HG03108 (cell line): Measurements from ENCODE around the gene MFF.
A peak's percentile ranks its signal among the peaks of the same experiment; 100 is the strongest.

Experiments used
- ATAC-seq: cut with Tn5 transposase; IDR thresholded peaks from one replicate; pipeline ENCODE4 v1.9.1; 2021; ENCODE audit warnings: moderate library complexity; ENCODE audit not compliant: unreplicated experiment

The MFF gene

GRCh38 chr2:227324995-227325838 is at the start of gene MFF:
MFF (plus strand) TSS chr2:227325251; CDS start chr2:227330666, 5,415 bp downstream.
- ATAC-seq, result peak; percentile 96

GRCh38 chr2:227280895-227281294 is 44.2 kb upstream of the MFF start:
- ATAC-seq, result no peak

- ATAC-seq, result no peak
Measured at GRCh38 chr2:227285741-227286236, 39.3 kb upstream of the MFF start.

- no peak for ATAC-seq
Measured at GRCh38 chr2:227287771-227288170, 37.3 kb upstream of the MFF start.

GRCh38 chr2:227292314-227292713 is 32.7 kb upstream of the MFF start:
- no peak for ATAC-seq

- ATAC-seq, result no peak
Measured at GRCh38 chr2:227293531-227293930, 31.5 kb upstream of the MFF start.

GRCh38 chr2:227295806-227296205 is 29.2 kb upstream of the MFF start:
- no peak for ATAC-seq

GRCh38 chr2:227296671-227297405 is 28.2 kb upstream of the MFF start:
- no peak for ATAC-seq

- ATAC-seq, result no peak
Measured at GRCh38 chr2:227301523-227301922, 23.5 kb upstream of the MFF start.

GRCh38 chr2:227308784-227309183 is 16.3 kb upstream of the MFF start:
- no peak for ATAC-seq

GRCh38 chr2:227310756-227311110 is 14.3 kb upstream of the MFF start:
- no peak for ATAC-seq

- ATAC-seq, result no peak
Measured at GRCh38 chr2:227311861-227312506, 13.1 kb upstream of the MFF start.

- no peak for ATAC-seq
Measured at GRCh38 chr2:227312579-227312978, 12.5 kb upstream of the MFF start.

GRCh38 chr2:227313310-227313709 is 11.7 kb upstream of the MFF start:
- no peak for ATAC-seq

- no peak for ATAC-seq
Measured at GRCh38 chr2:227317834-227318233, 7.2 kb upstream of the MFF start.

- no peak for ATAC-seq
Measured at GRCh38 chr2:227320305-227321094, 4.6 kb upstream of the MFF start.

- no peak for ATAC-seq
Measured at GRCh38 chr2:227322530-227323205, 2.4 kb upstream of the MFF start.

GRCh38 chr2:227323818-227324217 is 1.2 kb upstream of the MFF start:
- ATAC-seq, result no peak

GRCh38 chr2:227324642-227324994 is 433 bp upstream of the MFF start:
- no peak for ATAC-seq

GRCh38 chr2:227325839-227326195 is 766 bp downstream of the MFF start:
- no peak for ATAC-seq
